ENCODE data around the gene BYSL.

DNA sequence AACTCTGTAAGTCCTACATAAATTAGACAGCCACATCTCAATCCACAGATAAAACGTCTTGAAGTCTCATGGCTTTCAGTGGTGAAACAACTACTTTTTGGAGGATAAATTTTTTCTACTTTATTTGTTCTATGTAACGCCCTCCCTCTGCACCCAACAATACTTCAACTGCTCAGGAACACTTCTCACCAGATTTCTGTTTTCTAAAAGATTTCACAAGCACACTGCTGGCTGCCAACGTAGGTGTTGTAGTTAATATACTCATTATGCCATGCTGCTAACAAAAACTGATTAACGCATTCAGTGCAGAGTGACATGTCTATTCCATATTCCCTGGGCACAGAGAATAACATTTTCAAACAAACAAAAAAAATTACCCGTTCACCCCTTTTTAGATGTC, 36.3 kb upstream of the BYSL start:
- TF ChIP-seq, protein P1, sequence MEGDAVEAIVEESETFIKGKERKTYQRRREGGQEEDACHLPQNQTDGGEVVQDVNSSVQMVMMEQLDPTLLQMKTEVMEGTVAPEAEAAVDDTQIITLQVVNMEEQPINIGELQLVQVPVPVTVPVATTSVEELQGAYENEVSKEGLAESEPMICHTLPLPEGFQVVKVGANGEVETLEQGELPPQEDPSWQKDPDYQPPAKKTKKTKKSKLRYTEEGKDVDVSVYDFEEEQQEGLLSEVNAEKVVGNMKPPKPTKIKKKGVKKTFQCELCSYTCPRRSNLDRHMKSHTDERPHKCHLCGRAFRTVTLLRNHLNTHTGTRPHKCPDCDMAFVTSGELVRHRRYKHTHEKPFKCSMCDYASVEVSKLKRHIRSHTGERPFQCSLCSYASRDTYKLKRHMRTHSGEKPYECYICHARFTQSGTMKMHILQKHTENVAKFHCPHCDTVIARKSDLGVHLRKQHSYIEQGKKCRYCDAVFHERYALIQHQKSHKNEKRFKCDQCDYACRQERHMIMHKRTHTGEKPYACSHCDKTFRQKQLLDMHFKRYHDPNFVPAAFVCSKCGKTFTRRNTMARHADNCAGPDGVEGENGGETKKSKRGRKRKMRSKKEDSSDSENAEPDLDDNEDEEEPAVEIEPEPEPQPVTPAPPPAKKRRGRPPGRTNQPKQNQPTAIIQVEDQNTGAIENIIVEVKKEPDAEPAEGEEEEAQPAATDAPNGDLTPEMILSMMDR (IDR thresholded peaks at IDR 0.05; ENCODE audit: low read depth, low read length) = no peak
- TF ChIP-seq POLR2A (IDR thresholded peaks at IDR 0.05; ENCODE audit: extremely low read depth, insufficient read length) (no peak), MYC (IDR thresholded peaks at IDR 0.05; ENCODE audit: low read depth, low read length) (no peak)
